WTC11 (cell line): ENCODE results near the gene MFSD11. TPM values are rescaled to one million over a fixed set of nuclear protein-coding genes. Genes with fewer than 3 reads are reported as not detected.
A peak's percentile ranks its signal among the peaks of the same experiment; 100 is the strongest.
"Not testable (repeated sequence)": the region's sequence is repeated elsewhere in the genome, so short reads cannot be mapped to it uniquely, and the experiment has no call there.

Experiments
- ATAC-seq: fragments of 200-7000 bp; cut with Tn5 transposase; 2 replicates; pipeline ENCODE4 v1.10.0; 2021; ENCODE audit warnings: mild to moderate bottlenecking, moderate library complexity
- CTCF ChIA-PET: fragments of 300-600 bp; sonication (Branson Sonifier 250); formaldehyde crosslinking; loops from one replicate; lab custom pipeline; 2021; ENCODE audit warnings: antibody characterized with exemption; lab: Charles Lee
- POLR2A ChIA-PET: fragments of 350-600 bp; sonication (Branson Sonifier 250); formaldehyde crosslinking; loops from one replicate; lab custom pipeline; 2021; ENCODE audit warnings: antibody characterized with exemption; lab: Charles Lee
- DNase-seq: peaks from one replicate; pipeline ENCODE4 v3.0.0; 2021; ENCODE audit warnings: low spot score
- H3K27ac Mint-ChIP-seq: 2 replicates; pipeline ENCODE4 v1.8.0; 2021; ENCODE audit warnings: mixed read lengths
- H3K27me3 Mint-ChIP-seq: 2 replicates; pipeline ENCODE4 v1.8.0; 2021; ENCODE audit warnings: low read depth, mild to moderate bottlenecking, moderate library complexity, mixed read lengths
- H3K36me3 Mint-ChIP-seq: 2 replicates; pipeline ENCODE4 v1.8.0; 2021; ENCODE audit warnings: mixed read lengths
- H3K4me1 Mint-ChIP-seq: 2 replicates; pipeline ENCODE4 v1.8.0; 2022; ENCODE audit warnings: mixed read lengths
- H3K4me3 Mint-ChIP-seq: 2 replicates; pipeline ENCODE4 v1.8.0; 2021; ENCODE audit warnings: mild to moderate bottlenecking, moderate library complexity, mixed read lengths
- H3K9me3 Mint-ChIP-seq: 2 replicates; pipeline ENCODE4 v1.8.0; 2021; ENCODE audit warnings: mixed read lengths
- CREB1 ChIP-seq: sonication (generic); formaldehyde crosslinking; IDR thresholded peaks from 2 replicates; pipeline ENCODE4 v1.8.0; 2023; ENCODE audit warnings: mild to moderate bottlenecking, missing genetic modification reagents
- ELF4 ChIP-seq: sonication (generic); formaldehyde crosslinking; IDR thresholded peaks from 2 replicates; pipeline ENCODE4 v1.8.1; 2022; ENCODE audit warnings: low read depth, mild to moderate bottlenecking, moderate library complexity, missing genetic modification reagents
- GTF2I ChIP-seq: fragments of 250-450 bp; sonication (Bioruptor Pico); conservative IDR thresholded peaks from 2 replicates; pipeline ENCODE4 v1.4.0; 2021; ENCODE audit warnings: mild to moderate bottlenecking
- HMGXB4 ChIP-seq: sonication (generic); formaldehyde crosslinking; IDR thresholded peaks from 2 replicates; pipeline ENCODE4 v1.8.1; 2023; ENCODE audit warnings: mild to moderate bottlenecking, moderate library complexity, missing genetic modification reagents
- JUN ChIP-seq: sonication (generic); formaldehyde crosslinking; IDR thresholded peaks from 2 replicates; pipeline ENCODE4 v1.8.0; 2023; ENCODE audit warnings: mild to moderate bottlenecking, missing genetic modification reagents
- MAX ChIP-seq: sonication (generic); formaldehyde crosslinking; IDR thresholded peaks from 2 replicates; pipeline ENCODE4 v1.8.0; 2022; ENCODE audit warnings: mild to moderate bottlenecking, missing genetic modification reagents
- PREB ChIP-seq: sonication (generic); formaldehyde crosslinking; IDR thresholded peaks from 2 replicates; pipeline ENCODE4 v1.8.1; 2022; ENCODE audit warnings: mild to moderate bottlenecking, missing genetic modification reagents, moderate library complexity, borderline replicate concordance
- RORB ChIP-seq: fragments of 250-450 bp; sonication (Bioruptor Pico); IDR thresholded peaks from 2 replicates; pipeline ENCODE4 v1.9.0; 2021; ENCODE audit warnings: mild to moderate bottlenecking
- SOX15 ChIP-seq: fragments of 250-450 bp; sonication (Bioruptor Pico); IDR thresholded peaks from 2 replicates; pipeline ENCODE4 v1.9.0; 2021; ENCODE audit warnings: mild to moderate bottlenecking
- USF1 ChIP-seq: sonication (generic); formaldehyde crosslinking; IDR thresholded peaks from 2 replicates; pipeline ENCODE4 v1.8.0; 2022; ENCODE audit warnings: mild to moderate bottlenecking, missing genetic modification reagents
- USF2 ChIP-seq: sonication (generic); formaldehyde crosslinking; IDR thresholded peaks from 2 replicates; pipeline ENCODE4 v1.8.1; 2023; ENCODE audit warnings: mild to moderate bottlenecking, missing genetic modification reagents, moderate library complexity
- ZBTB21 ChIP-seq: sonication (generic); formaldehyde crosslinking; IDR thresholded peaks from 2 replicates; pipeline ENCODE4 v1.8.1; 2023; ENCODE audit warnings: mild to moderate bottlenecking, missing genetic modification reagents, borderline replicate concordance
- ZNF281 ChIP-seq: sonication (generic); formaldehyde crosslinking; IDR thresholded peaks from 2 replicates; pipeline ENCODE4 v1.8.0; 2023; ENCODE audit warnings: mild to moderate bottlenecking, missing genetic modification reagents
- ZNF317 ChIP-seq: sonication (generic); formaldehyde crosslinking; IDR thresholded peaks from 2 replicates; pipeline ENCODE4 v1.8.1; 2023; ENCODE audit warnings: low read depth, mild to moderate bottlenecking, moderate library complexity, missing genetic modification reagents, borderline replicate concordance
- ZNF423 ChIP-seq: fragments of 250-450 bp; sonication (Bioruptor Pico); IDR thresholded peaks from 2 replicates; pipeline ENCODE4 v2.1.2; 2022; ENCODE audit warnings: mild to moderate bottlenecking, moderate library complexity
- total RNA-seq: library from RNA; stranded (reverse); gene quantifications from 3 replicates; pipeline ENCODE4 v1.2.3, GENCODE V29; 2021
- TF ChIP-seq, protein P1 (sequence below): fragments of 250-450 bp; sonication (Bioruptor Pico); conservative IDR thresholded peaks from 2 replicates; pipeline ENCODE4 v1.9.0; 2021; ENCODE audit warnings: mild to moderate bottlenecking

The MFSD11 gene
- total RNA-seq, 1 experiment from 2014 or later, result 16.6 TPM

DNA sequence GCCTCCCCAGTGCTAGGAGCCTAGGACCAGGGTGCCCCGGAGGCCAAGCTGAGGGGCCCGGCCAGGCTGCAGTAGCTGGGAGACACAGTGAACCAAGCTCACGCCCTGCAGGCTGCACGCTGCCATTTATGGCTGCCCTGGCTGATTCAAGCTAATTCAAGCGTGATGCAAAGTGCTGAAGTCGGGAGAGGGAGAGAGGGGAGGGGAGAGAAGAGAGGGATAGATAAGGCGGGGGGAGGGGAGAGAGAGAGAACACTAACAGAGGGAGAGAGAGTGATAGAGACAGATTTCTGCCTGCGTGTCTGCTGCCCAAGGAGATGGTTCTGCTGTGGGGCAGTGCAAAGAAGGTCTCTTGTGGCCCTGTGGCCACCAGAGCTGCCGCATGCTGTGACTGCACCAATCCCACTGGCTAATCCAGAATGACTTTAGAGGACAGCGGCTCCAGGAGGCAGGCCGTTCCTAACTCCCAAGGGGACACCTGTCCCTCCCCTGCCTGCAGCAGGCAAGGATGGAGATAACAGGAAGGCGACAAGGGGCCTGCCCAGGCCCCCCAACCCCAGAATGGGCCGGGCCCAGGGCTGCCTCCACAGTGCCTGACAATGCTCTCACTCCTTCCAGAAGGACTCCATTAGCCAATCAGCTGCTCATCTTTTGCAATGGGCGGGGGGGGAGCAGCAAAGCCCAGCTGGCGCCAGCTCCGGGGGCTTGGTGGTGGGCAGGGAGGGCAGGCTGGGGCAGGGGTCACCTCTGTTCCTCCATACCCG, 40.0 kb upstream of the MFSD11 start:
- POLR2A ChIA-PET, result no interaction called here
- DNase-seq, result no peak
- peak; percentile 55 for ATAC-seq
- Mint-ChIP-seq H3K4me1 (peaks cover 50% of the 10 kb centered on the region), H3K27me3 (no peaks in the 10 kb centered on the region), H3K36me3 (no peaks in the 10 kb centered on the region), H3K27ac (no peak overlapping the region; the same call in 1 of the 2 replicates), H3K9me3 (no peaks in the 10 kb centered on the region), H3K4me3 (no peak overlapping the region)
- no peak for TF ChIP-seq JUN
- no peak for TF ChIP-seq PREB
- TF ChIP-seq ELF4 (CRISPR knock-in tag), result no peak
- TF ChIP-seq, protein P1, sequence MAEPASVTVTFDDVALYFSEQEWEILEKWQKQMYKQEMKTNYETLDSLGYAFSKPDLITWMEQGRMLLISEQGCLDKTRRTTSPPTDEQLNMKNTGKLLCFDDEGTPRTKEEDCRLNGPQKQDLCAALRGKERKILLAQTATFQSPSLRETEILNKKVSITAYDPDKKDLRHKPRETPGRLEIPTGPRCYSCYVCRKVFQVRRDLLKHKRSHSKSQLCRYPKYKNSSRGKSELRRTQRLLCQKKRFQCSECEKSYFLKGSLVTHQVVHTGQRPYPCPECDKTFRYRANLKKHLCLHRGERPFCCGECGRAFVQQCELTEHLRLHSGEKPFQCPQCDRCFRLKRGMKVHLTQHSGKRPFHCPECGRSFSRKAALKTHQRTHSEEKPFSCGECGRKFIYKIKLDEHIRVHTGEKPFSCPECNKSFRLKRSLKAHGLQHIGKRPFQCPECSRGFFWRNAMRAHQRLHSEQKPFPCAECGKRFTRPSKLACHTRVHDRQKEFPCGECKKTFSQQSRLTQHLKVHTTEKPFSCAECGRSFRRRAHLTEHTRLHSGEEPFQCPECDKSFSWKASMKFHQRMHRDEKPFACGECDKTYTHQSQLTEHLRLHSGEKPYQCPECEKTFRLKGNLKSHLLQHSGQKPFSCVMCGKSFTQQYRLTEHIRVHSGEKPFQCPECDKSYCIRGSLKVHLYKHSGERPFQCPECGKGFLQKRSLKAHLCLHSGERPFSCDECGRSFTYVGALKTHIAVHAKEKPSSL (CRISPR knock-in tag), result no peak
- no peak for TF ChIP-seq MAX (CRISPR knock-in tag)
- TF ChIP-seq SOX15 (CRISPR knock-in tag), result no peak
- no peak for TF ChIP-seq GTF2I (CRISPR knock-in tag)
- no peak for TF ChIP-seq RORB (CRISPR knock-in tag)
- TF ChIP-seq ZNF281, result no peak
- no peak for TF ChIP-seq USF1 (CRISPR knock-in tag)
- TF ChIP-seq ZNF423 (CRISPR knock-in tag), result no peak
- no peak for TF ChIP-seq ZBTB21 (CRISPR knock-in tag)
- TF ChIP-seq ZNF317 (CRISPR knock-in tag), result no peak
- TF ChIP-seq HMGXB4 (CRISPR knock-in tag), result no peak
- no peak for TF ChIP-seq CREB1 (CRISPR knock-in tag)
- no peak for TF ChIP-seq USF2 (CRISPR knock-in tag)
- CTCF ChIA-PET, result interaction anchor here (0.8 to 7.2 kb wide), 8 partner anchors 9 to 358 kb away, joined by 3 to 45 read pairs (median 6); partner anchors contain the start of genes MXRA7 and PRCD

GRCh38 chr17:76698466-76698977, 39.4 kb upstream of the MFSD11 start:
- H3K4me3 Mint-ChIP-seq, H3K27ac Mint-ChIP-seq, H3K9me3 Mint-ChIP-seq, DNase-seq, POLR2A ChIA-PET, ATAC-seq, H3K27me3 Mint-ChIP-seq, H3K36me3 Mint-ChIP-seq: not testable (repeated sequence)
- peaks cover 50% of the 10 kb centered on the region for H3K4me1 Mint-ChIP-seq
- CTCF ChIA-PET, result interaction anchor here (1.9 to 7.2 kb wide), 4 partner anchors 11 to 158 kb away, joined by 8 to 45 read pairs (median 26); partner anchors contain the start of genes MXRA7 and PRCD
